Kidney capillary endothelial cell (primary cell): ENCODE measurements around the gene ACTR3C.
A peak's percentile ranks its signal among the peaks of the same experiment; 100 is the strongest.

Experiments
- DNase-seq: peaks from one replicate; pipeline ENCODE4 v3.0.0-alpha.2; 2018; ENCODE audit warnings: low spot score

ACTR3C gene

DNA sequence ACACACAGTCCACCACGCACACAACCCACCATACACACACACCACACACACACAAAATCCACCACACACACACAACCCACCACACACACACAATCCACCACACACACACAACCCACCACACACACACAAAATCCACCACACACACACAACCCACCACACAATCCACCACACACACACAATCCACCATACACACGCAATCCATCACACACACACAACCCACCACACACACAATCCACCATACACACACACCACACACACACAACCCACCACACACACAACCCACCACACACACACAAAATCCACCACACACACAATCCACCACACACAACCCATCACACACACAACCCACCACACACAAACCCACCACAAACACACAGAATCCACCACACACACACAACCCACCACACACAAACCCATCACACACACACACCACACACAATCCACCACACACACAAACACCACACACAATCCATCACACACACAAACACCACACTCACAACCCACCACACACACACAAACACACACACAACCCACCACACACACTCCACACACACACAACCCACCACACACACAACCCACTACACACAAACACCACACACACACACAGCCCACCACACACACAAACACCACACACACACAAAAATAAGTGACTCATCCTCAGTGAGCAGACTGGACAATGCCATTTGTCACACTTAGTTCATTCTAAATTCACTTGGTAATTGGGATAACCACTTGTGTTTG, 36.4 kb upstream of the ACTR3C start:
- no peak for DNase-seq

DNA sequence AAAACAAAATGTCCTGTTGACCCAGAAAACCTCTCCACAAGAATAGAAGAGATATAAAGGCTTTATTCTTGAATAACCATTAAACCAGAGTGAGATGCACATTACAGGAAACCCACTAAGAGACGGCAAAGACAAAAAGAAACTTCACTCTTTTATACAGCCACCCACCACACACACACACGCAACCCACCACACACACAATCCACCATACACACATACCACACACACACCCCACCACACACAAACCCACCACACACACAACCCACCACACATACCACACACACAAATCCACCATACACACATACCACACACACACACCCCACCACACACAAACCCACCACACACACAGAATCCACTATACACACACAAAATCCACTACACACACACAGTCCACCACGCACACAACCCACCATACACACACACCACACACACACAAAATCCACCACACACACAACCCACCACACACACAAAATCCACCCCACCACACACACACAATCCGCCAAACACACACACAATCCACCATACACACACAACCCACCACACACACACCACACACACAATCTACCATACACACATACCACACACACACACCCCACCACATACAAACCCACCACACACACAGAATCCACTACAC, 35.8 kb upstream of the ACTR3C start:
- no peak for DNase-seq

DNA sequence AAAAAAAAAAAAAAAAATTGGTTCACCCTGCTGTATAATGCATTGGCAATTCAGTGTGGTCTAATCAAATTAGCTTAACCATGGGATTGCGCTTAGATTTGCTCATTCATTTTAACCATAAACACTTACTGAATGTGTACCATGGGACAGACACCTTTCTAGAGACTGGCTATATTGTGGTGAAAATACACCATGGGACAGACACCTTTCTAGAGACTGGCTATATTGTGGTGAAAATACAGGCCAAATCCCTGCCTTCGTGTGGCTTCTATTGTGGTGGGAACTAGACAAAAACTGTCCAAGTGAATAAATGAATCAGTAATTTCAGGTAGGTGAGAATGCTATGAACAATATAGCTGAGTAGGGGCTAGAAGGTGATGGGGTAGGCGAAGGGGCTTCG, 35.1 kb upstream of the ACTR3C start:
- no peak for DNase-seq

DNA sequence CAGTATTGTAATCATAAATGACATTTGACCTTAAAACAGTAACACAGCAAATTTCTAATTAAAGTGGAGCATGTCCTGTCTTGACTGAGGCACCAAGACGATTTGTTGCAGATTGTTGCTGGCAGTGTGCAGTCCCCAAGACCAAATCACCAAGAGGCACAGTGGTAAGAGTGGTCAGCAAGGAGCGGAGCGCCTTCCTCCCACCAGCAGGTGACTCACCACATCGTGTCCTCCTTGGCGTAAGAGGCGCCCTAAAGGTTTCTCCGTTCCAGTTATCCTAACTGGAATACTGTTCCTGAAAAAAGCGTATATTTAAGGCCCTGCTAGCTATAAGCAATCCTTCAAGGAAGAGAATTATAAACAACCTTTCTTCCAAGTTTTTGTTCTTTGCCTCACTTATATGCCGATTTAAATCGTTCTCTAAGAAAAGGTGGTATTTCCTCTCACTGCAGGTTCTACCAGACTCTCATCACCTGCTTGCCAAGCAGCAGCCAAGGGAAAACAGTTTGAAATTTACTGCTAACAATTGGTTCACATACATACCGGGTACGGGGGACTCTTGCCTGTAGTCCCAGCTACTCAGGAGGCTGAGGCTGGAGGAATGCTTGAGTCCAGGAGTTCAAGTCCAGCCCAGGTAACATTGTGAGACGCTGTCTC, 34.6 kb upstream of the ACTR3C start:
- no peak for DNase-seq

- DNase-seq: no peak
These were observed 33.9 kb upstream of the ACTR3C start for GRCh38 chr7:150357270-150357669.

GRCh38 chr7:150356265-150356897, 33.0 kb upstream of the ACTR3C start:
- DNase-seq: peak; percentile 36

DNA sequence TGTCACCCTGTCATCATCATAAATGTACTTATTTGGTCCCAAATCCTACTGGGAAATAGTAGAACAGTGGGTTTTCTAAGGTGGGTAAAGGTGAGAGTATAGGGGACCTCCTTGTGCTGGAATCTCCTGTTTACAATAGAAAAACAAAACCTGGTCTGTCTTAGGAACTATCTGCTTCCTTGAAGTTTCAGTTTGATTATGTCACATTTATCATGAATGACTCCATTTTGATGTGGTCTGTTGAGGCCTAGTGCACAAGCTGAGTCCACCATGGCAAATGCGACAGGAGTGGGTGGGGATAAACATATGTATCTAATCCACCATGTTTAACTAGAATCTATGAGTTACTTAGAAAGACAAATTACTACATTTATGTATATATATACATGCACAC, 32.3 kb upstream of the ACTR3C start:
- DNase-seq: no peak

- no peak for DNase-seq
These were observed 28.3 kb upstream of the ACTR3C start for GRCh38 chr7:150351587-150352194.

GRCh38 chr7:150346922-150347321, 23.6 kb upstream of the ACTR3C start:
- DNase-seq: no peak

- DNase-seq: no peak
These were observed 21.7 kb upstream of the ACTR3C start for GRCh38 chr7:150345012-150345411.

DNA sequence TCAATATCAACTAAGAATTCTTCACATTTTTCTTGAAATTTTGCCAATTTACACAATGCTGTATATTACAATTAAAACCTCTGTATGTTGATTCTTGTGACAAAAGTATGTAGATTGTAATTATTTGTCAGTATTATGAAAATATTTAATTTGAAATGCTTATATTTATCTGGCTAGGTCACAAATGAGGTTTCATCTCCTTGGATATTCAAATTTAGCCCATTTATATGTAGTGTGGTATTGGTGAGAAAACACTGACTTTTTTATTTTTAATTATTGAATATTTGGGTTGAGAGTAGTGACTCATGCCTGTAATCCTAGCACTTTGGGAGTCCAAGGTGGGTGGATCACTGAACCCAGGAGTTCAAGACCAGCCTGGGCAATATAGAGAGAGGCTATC, 21.0 kb upstream of the ACTR3C start:
- DNase-seq: no peak

GRCh38 chr7:150343225-150343624, 19.9 kb upstream of the ACTR3C start:
- DNase-seq: no peak

DNA sequence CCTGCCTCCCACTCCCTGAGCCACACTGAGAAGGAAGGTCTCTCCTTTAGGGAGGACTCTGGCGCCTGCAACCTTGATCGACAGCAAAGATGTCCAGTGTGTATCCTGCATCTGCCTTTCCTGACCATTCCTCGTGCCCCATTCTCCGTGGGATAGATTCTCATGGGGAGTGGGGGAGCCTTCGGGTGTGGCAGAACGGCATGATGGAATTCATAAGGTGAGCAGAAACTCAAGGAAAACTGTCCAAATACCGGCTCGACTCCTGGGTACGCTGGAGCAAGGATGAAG, 18.7 kb upstream of the ACTR3C start:
- DNase-seq: no peak

GRCh38 chr7:150341263-150342120, 18.1 kb upstream of the ACTR3C start, which contains the start of gene RARRES2:
TSS of gene RARRES2 (minus strand) at chr7:150341629. CDS start at chr7:150340609, 1,020 bp downstream.
- no peak for DNase-seq

GRCh38 chr7:150340875-150341262, 17.5 kb upstream of the ACTR3C start:
- DNase-seq: no peak

- DNase-seq: no peak
These were observed 16.8 kb upstream of the ACTR3C start for GRCh38 chr7:150340024-150340749.

DNA sequence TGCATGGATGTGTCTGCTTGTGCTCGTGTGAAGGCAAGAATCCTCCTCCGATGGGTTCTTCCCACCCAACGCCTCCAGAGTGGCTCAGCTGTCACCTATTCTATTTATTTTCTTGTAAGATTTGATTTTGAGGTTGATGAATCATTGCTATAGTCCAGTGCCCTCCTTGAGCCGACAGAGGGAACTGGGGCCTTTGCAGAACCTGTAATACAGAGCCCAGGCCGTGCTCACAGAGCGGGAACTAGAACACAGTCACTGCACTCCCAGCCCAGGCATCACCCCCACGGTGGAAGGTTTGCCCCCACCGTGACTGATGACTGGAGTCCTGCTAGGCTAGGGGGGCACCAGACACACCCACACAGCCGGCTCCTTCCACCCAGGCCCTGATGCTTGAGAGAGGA, 16.1 kb upstream of the ACTR3C start:
- no peak for DNase-seq

- no peak for DNase-seq
These were observed 15.0 kb upstream of the ACTR3C start for GRCh38 chr7:150338166-150338829.

- no peak for DNase-seq
These were observed 14.3 kb upstream of the ACTR3C start for GRCh38 chr7:150337659-150338081.

DNA sequence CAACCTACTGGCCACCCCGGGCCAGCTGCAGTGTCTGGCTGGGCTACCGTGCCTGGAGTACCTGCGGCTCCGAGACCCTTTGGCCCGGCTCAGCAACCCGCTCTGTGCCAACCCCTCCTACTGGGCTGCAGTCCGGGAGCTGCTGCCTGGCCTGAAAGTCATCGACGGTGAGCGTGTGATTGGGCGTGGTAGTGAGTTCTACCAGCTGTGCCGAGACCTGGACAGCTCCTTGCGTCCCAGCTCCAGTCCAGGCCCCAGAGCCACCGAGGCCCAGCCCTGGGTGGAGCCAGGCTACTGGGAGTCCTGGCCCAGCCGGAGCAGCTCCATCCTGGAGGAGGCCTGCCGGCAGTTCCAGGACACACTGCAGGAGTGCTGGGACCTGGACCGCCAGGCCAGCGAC, 13.8 kb upstream of the ACTR3C start:
- DNase-seq: no peak
